GM18499 (cell line): Measurements from ENCODE around the gene CDK17.
"Not testable (repeated sequence)": the region's sequence is repeated elsewhere in the genome, so short reads cannot be mapped to it uniquely, and the experiment has no call there.

ENCODE experiments used
- ATAC-seq: cut with Tn5 transposase; IDR thresholded peaks from one replicate; pipeline ENCODE4 v1.9.1; 2021; ENCODE audit warnings: moderate number of reproducible peaks; ENCODE audit not compliant: insufficient read depth, unreplicated experiment

CDK17 gene

DNA sequence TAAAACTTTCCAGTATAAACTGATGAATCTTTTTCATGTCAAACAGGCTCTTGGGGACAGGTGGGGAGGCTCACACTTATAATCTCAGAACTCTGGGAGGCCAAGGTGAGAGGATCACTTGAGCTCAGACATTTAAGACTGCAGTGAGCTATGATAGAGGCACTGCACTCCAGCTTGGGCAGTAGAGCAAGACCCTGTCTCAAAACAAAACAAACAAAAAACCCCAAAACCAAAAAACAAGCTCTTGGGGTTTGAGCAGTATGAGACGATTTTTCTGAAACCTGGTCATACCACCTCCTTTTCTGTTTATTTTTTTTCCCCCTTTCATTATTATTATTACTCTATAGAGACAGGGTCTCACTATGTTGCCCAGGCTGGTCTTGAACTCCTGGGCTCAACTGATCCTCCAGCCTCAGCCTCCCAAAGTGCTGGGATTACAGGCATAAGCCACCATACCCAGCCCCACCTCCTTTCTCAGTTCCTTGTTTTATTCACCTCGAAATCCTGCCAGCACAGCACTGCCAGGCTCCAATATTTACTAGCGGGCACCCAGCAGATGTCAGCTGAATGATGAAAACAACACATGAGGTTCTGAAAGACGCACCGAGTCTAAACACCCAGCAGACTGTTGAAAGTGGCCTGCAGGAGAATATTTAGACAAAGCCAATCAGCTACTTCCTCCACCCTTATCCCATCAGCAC lies 19.5 kb upstream of the CDK17 start:
- peak; percentile 44 for ATAC-seq

DNA sequence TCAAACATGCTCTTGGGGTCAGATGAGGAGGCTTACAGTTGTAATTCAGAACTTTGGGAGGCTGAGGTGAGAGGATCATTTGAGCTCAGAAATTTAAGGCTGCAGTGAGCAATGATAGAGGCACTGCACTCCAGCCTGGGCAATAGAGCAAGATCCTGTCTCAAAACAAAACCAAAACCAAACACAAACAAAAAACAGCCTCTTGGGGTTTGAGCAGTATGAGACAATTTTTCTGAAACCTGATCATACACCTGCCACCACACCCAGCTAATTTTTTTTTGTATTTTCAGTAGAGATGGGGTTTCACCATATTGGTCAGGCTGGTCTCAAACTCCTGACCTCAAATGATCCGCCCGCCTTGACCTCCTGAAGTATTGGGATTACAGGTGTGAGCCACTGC lies 17.4 kb upstream of the CDK17 start:
- not testable (repeated sequence) for ATAC-seq

DNA sequence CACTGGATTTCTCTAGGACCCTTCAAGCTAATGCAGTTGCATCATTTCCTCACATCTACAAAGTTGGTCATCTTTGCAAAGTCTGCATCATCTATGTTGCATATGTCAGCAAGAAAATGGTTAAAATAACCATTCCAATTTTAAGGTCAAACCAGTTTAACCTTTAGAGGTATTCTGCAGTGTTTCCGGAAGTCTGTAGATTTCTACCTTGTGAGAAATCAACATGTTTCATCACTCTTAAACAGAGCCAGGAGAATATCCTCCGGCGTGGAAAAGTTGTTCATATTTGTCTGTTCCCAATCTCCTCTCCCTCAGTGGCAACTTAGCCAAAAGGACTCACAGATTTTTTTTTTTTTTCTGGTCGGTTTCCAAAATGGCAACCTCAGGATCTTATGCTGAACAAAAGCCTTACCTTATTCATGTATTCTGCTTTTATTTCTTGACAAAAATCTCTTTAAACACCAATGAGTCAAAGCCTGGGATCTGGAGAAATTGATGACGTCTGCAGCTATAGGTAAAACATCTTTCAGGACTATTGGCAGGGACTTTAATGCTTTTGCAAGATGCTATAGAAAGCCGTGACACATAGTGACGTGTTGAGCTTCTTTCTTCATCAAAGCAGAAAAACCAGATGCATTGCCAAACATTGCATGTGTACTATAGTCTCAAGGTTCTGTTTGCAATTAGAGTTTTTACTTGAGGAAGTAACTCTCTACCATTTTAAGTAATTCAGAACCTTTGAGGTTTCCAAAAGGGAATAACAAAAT lies 16.0 kb upstream of the CDK17 start:
- no peak for ATAC-seq

DNA sequence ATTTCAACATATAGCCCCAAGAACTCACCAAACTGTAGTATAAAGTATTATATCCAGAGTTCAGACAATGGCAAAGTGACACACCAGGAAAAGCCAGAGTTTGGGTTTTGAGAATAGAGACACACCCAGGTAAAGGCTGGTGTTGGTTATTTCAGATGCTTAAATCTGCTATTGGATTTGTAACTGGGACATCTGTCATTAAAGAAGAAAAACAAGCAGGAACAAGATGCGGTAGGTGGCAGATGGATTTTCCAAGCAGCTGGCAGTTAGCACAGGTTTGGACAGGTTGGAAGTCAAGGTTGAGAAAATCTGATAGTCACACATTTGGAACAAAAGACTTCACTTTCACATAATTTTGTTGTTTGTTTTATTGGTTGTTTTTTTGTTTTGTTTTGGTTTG lies 14.4 kb upstream of the CDK17 start:
- no peak for ATAC-seq

DNA sequence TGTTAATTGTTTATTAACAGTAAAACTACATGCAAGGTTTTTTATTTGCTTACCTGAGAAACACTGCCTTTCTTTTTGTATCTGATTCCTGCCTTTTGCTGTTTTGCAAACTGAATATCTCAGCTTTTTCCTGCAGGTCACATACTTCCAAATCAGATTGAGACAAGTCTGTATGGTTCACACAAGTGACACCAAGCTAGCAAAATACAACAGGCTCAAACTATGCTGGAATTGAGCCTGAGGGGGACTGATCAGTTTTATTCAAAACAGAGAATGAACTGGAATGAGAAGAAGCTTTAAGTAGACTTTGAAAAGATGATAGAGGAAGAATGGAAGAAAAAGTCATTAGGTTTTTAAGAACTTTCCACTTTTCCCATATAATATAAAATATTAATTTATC lies 12.2 kb upstream of the CDK17 start:
- no peak for ATAC-seq

DNA sequence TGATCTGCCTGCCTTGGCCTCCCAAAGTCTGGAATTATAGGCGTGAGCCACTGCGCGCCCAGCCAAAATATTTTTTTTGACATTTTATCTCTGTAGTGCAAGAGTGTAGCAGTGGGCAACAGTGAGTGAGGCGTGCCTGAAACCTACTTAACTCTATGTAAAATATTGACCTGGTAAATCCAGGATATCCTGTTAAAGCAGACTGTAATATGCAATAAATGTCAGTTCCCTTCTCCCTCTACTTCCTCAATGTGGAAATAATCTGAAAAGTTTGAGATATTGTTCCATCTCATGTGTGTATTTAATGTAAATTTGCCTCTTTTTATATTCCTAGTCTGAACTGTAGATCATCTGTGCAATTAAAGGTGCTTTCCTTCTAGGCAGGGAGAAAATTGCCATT lies 9.5 kb upstream of the CDK17 start:
- no peak for ATAC-seq

DNA sequence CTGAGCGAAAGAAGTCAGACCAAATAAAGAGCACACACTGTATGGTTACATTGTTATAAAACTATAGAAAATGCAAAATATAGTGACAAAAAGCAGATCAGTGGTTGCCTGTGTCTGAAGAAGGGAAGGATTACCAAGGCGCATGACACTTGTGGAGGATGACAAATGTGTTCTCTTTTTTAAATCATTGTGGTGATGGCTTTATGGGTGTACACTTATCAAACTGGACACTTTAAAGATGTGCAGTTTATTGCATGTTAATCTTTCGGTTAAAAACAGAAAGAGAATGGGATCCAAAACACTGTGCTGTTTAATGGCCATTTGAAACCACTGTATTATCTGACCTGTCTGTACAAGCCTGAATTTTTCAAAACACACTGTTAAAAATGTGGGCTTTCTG lies 8.8 kb upstream of the CDK17 start:
- ATAC-seq, result no peak

DNA sequence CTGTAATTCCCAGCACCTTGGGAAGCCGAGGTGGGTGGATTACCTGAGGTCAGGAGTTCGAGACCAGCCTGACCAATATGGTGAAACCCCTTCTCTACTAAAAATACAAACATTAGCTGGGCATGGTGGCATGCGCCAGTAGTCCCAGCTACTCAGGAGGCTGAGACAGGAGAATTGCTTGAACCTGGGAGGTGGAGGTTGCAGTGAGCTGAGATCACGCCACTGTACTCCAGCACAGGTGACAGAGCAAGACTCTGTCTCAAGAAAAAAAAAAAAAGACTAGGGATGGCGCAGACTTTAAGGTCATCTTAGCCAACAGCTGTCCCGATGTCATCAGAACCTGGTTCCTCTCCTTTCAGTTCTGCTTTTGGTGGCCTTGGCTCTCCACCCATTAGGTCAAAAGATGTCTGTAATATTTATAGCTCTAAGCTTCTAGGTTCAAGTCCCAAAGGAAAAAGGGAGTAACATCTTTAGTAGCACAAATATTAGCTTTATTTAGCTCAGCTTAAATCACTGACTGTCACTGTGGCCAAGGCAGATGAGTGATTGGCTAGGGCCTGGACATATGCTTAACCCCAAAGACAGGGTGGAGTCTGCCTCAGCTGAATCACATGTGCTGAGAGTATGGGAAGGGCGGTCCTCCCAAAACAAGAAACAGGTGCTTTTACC lies 7.3 kb upstream of the CDK17 start:
- ATAC-seq, result peak; percentile 91

DNA sequence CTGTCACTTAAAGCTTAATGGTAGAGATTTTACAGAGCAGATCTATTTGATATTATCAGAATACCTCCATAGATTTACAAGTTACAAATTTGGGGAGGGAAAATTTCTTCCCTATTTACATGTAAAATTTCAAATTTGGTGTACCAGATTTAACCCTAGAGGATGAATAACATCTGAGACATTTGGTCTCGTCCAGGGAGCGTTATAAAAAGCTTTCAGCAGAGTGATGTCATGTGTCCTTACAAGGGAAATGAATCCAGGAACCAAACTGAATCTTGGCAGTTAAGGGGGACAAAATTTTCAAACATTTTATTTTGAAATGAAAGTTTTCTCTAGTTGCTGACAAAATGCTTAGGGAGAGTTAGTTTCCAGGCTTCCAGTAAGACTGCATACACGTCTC lies 4.5 kb upstream of the CDK17 start:
- no peak for ATAC-seq

DNA sequence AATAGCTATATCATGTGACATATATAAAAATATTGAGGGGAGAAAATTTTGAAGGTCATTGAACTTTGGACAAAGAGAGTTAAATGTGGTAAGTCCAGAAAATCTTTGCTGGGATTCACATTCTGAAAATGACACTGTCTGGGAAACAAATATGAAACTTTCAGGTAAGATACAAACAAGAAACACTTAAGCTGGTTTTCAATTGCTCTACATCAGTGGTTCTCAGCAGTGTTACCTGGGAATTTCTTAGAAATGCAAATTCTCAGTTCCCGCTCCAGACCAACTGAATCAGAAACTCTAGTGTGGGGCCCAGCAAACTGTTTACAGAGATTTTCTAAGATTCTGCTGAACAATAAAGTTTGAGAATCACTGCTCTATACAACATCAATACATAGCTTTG lies 3.6 kb upstream of the CDK17 start:
- ATAC-seq, result no peak

DNA sequence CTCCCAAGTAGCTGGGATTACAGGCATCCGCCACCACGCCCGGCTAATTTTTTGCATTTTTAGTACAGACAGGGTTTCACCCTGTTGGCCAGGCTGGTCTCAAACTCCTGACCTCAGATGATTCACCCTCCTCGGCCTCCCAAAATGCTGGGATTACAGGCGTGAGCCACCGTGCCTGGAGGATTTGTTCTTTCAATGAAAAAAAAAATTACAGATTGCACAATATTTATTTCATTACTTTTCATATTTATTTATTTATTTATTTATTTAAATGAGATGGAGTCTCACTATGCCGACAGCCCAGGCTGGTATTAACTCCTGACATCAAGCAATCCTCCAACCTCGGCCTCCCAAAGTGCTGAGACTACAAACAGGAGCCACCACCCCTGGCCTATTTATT lies 2.3 kb upstream of the CDK17 start:
- not testable (repeated sequence) for ATAC-seq

DNA sequence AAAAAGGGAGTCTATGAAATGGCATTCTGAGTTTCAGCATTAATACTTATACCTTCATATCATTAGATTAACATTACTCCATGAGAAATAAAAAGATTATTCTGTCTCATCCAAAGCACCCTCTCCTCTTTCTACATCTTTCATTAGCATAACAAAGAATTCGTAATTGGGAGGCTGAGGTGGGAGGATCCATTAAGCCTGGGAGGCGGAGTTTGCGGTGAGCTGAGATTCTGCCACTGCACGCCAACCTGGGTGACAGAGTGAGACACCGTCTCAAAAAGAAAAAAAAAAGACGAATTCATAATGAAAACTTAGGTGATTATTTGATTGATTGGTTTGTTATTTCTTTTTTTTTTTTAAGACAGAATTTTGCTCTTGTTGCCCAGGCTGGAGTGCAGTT lies 1.8 kb upstream of the CDK17 start:
- ATAC-seq, result no peak

DNA sequence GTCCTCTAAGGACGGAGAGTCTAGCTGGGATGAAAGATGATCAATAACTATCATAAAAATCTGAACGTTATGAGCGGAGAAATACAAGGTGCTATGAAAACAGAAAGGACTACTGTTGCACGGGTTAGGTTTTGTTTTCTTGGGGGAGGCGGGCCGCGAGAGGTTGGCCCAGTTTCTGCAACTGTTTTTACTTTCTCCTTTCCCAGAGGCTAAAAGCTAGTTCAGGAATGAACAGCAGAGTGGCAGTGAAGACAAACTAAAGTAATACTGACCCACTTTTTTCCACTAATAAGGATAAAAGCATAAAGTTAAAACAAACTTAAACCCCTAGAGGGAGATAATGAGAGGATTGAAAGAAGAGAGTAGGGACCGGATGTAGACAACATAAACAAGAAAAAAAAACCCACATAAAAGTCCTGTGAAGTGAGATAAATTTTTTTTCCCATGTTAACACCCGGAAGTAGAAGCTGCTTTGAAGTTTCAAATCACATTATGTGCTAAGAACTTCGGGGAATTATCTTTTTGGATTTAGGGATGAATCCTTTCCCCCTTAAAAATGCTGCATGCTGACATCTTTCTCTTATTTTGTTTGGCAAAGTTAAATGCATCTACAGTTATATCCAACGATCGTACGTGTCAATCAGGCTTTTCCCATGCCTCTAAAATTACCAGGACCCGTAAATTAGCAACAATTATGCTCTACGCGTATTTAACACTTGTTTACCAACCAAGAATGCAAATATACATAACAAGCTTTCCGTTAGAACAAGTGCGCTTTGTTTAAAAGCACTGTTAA lies 1.0 kb upstream of the CDK17 start:
- ATAC-seq, result peak; percentile 37

DNA sequence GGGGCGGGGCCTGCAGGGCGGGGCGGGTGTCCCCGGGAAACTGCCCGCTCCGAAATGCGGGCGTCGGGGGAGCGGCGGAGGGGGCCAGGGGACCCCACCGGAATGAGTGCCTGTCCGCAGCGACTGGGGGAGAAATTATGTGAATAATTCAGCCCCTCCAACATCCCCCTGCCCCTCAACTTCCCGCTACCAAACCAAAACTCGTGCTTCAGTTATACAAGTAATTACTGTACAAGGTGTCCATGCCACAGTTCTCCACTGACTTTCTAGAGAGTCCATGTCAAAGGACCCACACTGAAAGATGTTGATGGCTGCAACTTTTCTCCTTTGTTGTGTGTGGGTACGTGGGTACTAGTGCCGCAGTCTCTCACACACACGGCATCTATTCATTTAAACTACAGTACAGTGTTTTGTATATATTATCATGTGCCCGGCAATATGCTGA lies 414 bp upstream of the CDK17 start:
- peak; percentile 7 for ATAC-seq

DNA sequence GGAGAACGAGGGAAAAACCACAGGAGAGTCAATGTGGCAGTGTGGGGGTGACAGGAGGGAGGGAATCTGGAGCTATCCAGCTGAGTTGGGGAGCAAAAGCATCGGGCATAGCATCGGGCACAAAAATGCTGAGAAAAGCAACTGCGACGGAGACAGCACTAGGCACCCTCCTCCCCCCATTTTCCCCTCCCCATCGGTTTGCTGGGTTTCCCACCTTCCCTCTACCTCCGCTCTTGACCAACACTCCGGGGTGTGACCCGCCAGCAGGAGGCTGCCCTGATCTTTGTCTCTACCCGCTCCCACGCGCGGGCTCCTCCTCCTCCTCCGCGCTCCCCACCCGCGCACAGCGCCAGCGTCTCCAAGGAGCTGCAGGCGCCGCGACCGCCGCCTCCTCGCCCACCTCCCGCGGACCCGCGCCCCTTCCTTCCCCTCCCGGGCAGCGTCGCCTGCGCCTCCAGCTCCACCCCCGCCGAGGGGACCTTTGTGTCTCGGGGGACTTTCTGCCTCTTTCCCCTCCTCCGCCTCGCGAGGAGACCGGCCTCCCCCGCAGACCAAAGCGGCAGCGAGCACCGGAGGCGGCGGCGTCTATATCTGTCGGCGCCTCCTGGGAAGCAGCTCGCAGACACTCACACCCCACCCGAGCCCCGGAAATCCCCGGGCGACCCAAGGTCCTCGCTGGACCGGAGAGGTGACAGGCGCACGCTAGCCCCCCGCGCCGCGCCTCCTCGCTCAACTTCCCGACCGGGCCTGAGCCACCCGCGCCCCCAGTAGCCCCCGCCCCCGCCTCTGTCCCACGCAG lies 920 bp downstream of the CDK17 start:
- ATAC-seq, result no peak

DNA sequence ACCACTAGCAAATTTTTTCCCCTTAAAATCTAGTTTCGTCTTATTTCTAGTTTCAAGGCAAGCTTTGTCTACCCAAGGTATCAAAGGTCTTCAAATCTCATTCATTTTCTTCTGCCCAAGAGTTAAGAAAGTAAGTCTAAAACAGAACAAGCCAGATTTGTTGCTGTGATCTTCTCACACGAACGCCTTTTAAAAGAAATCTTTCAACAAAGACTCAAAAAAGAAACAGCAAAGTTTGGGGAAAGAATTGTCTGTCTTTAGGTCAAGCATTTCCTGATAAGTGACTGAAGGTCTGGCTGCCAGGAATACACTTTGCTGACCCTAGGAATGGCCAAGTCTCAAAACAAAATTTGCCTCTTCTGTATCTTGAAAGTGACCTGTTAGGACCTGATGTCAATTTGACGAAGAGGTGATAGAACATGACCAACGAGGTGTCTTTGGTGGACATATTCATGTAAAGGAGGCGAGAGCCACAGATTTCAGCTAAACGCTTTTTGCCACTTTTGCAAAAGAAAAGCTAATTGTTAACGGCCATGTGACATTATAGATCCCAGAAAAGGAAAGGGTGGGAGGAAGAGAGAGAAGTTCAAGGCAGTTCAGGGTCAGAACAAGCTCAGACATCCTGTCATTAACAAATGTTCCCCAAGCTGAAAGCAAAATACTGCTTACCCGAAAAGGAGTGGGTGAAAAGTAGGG lies 1.7 kb downstream of the CDK17 start:
- ATAC-seq, result no peak

DNA sequence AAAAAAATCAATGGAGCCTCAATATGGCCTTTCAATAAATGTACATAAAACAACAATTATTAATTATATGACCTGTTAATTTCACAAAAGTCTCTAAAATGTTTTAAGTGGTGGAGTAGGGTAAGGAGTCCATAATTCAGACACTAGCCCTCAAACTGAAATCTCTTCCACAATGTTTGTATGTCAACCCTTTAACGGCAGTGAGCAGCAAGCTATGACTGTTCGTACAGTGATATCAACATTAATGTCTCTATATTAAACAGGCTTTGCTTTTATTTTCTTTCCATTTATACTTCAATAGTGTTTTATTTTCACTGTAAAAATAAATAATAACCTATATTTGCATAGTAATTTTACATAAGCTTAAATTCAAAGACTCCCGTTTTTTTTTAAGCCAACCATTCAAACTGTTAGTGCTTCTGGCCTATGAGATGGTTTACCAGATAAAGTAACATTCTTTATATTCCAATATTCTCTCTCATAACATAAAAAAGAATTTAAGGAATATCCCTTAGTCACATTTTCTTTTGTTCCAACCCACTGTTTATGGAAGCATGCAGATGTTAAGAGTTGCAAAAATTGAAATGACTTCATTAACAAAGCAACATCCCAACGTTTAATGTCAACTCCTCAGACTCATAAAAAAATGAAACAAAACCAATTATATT lies 2.3 kb downstream of the CDK17 start:
- ATAC-seq, result no peak

DNA sequence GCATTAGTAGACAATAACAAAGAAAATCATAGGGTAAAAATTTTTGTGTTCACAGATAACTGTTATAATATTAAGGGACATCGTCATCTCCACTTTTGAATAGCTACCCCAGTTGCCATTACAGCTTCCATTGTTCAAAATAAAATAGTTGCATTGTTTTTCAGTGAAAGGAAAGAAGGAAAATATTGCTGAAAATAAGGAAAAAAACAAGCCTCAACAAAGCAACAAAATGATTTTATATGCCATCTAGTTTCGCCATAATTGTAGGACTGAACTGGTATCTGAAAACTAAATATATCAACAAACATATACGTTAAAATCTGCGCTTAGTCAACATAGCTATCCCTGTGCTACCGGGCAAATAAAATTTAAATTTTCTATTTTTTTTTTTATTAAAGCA lies 3.3 kb downstream of the CDK17 start:
- no peak for ATAC-seq

DNA sequence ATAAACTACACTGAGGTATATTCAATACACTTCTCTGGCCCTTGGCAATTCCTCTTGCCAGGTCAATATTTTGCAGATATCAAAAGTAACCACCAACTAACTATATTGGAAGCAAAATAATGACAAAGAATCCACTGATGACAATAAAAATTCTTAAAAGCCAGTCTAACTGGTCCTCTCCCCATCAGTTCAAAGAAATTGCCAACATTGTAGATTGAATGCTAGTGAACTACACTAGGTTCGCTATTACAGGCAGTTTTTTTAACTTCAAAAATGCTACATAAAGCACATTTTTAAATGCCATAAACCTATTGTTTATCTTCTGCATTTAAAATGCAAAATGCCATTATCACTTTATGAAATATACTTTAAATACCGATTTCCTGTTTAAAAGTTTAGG lies 4.0 kb downstream of the CDK17 start:
- no peak for ATAC-seq
